NCI-H1048 (cell line): ENCODE results near the gene CHST10.

Source experiments
- DNase-seq: peaks from one replicate; lab custom pipeline; 2025; lab: John Stamatoyannopoulos, UW

Gene CHST10

GRCh38 chr2:100416397-100416934 lies 1.0 kb downstream of the CHST10 start:
- DNase-seq, result no peak

- no peak for DNase-seq
These were observed 3.9 kb downstream of the CHST10 start for GRCh38 chr2:100413571-100413970.

GRCh38 chr2:100412881-100413321 lies 4.6 kb downstream of the CHST10 start:
- no peak for DNase-seq

GRCh38 chr2:100412466-100412865 lies 5.0 kb downstream of the CHST10 start:
- no peak for DNase-seq

- DNase-seq, result no peak
These were observed 5.6 kb downstream of the CHST10 start for GRCh38 chr2:100411841-100412292.

- DNase-seq, result no peak
These were observed 7.4 kb downstream of the CHST10 start for GRCh38 chr2:100409975-100410647.

GRCh38 chr2:100409461-100409860 lies 8.0 kb downstream of the CHST10 start:
- DNase-seq, result no peak

- no peak for DNase-seq
These were observed 8.5 kb downstream of the CHST10 start for GRCh38 chr2:100408941-100409340.

- DNase-seq, result no peak
These were observed 9.4 kb downstream of the CHST10 start for GRCh38 chr2:100408104-100408503.

- no peak for DNase-seq
These were observed 9.9 kb downstream of the CHST10 start for GRCh38 chr2:100407563-100407962.

GRCh38 chr2:100407073-100407472 lies 10.4 kb downstream of the CHST10 start:
- DNase-seq, result no peak

- DNase-seq, result no peak
These were observed 11.4 kb downstream of the CHST10 start for GRCh38 chr2:100406120-100406508.

GRCh38 chr2:100405403-100406119 lies 11.9 kb downstream of the CHST10 start:
- DNase-seq, result no peak

- no peak for DNase-seq
These were observed 13.1 kb downstream of the CHST10 start for GRCh38 chr2:100404411-100404810.

GRCh38 chr2:100403722-100404121 lies 13.7 kb downstream of the CHST10 start:
- no peak for DNase-seq

- DNase-seq, result no peak
These were observed 16.2 kb downstream of the CHST10 start for GRCh38 chr2:100401268-100401667.

GRCh38 chr2:100399714-100400113 lies 17.8 kb downstream of the CHST10 start:
- no peak for DNase-seq

- no peak for DNase-seq
These were observed 19.5 kb downstream of the CHST10 start for GRCh38 chr2:100397976-100398375.

GRCh38 chr2:100397118-100397860 lies 20.2 kb downstream of the CHST10 start:
- DNase-seq, result no peak

- DNase-seq, result no peak
These were observed 21.0 kb downstream of the CHST10 start for GRCh38 chr2:100396483-100396882.

- no peak for DNase-seq
These were observed 21.7 kb downstream of the CHST10 start for GRCh38 chr2:100395532-100396350.
